Neural crest cell (in vitro differentiated cells): ENCODE results near the gene DNAJC17. TPM values are rescaled to one million over a fixed set of nuclear protein-coding genes. Genes with fewer than 3 reads are reported as not detected.

ENCODE experiments used
- DNase-seq: peaks from one replicate; pipeline ENCODE4 v3.0.0; 2021; ENCODE audit warnings: low read depth, mixed read lengths, low spot score
- H3K27ac Mint-ChIP-seq: one replicate; pipeline ENCODE4 v1.8.0; 2021; ENCODE audit warnings: mild to moderate bottlenecking, mixed read lengths; ENCODE audit not compliant: unreplicated experiment
- H3K27me3 Mint-ChIP-seq: 2 replicates; pipeline ENCODE4 v1.8.0; 2021; ENCODE audit warnings: low read depth, mild to moderate bottlenecking, mixed read lengths
- H3K36me3 Mint-ChIP-seq: 2 replicates; pipeline ENCODE4 v1.8.0; 2021; ENCODE audit warnings: low read depth, mild to moderate bottlenecking, mixed read lengths
- H3K4me1 Mint-ChIP-seq: 2 replicates; pipeline ENCODE4 v1.8.0; 2021; ENCODE audit warnings: mixed read lengths
- H3K4me3 Mint-ChIP-seq: one replicate; pipeline ENCODE4 v1.8.0; 2021; ENCODE audit warnings: mild to moderate bottlenecking, mixed read lengths
- H3K9me3 Mint-ChIP-seq: 2 replicates; pipeline ENCODE4 v1.8.0; 2021; ENCODE audit warnings: mixed read lengths
- CTCF ChIP-seq: fragments of 200-600 bp; sonication (generic); conservative IDR thresholded peaks from 2 replicates; pipeline ENCODE4 v1.5.0; 2021; ENCODE audit warnings: antibody characterized with exemption, mild to moderate bottlenecking
- total RNA-seq: library from RNA; stranded (reverse); gene quantifications from 2 replicates; pipeline ENCODE4 v1.2.1, GENCODE V29; 2021

DNAJC17 gene
- total RNA-seq, 1 donor from 2014 or later = 39.3 TPM

DNA sequence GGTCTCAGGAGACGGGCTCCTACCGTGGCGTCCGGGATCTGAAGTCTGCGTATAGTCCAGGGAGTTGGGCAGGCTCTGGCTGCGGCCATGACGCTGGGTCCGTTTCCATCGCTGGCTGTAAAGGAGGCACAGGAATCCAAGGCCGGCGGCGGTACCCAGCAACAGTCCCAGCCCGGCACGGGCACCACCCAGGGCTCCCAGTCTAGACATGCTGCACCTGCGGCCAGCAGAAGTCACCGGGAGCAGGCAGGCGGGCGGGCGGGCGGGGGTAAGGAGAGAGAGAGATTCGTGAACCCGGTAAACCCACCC, 52.7 kb downstream of the DNAJC17 start:
- TF ChIP-seq CTCF = no peak
- H3K4me1 Mint-ChIP-seq = peaks cover 26% of the 10 kb centered on the region
- no peak for DNase-seq
- peak overlapping the region; percentile 93 for H3K4me3 Mint-ChIP-seq
- H3K9me3 Mint-ChIP-seq = no peaks in the 10 kb centered on the region
- peaks cover 2% of the 10 kb centered on the region for H3K36me3 Mint-ChIP-seq
- H3K27ac Mint-ChIP-seq = no peak overlapping the region
- no peaks in the 10 kb centered on the region for H3K27me3 Mint-ChIP-seq

- Mint-ChIP-seq H3K4me1 (peaks cover 29% of the 10 kb centered on the region), H3K27ac (no peak overlapping the region), H3K36me3 (peaks cover 6% of the 10 kb centered on the region), H3K4me3 (peak overlapping the region; percentile 93), H3K27me3 (no peaks in the 10 kb centered on the region), H3K9me3 (no peaks in the 10 kb centered on the region)
- DNase-seq = no peak
- TF ChIP-seq CTCF = no peak
Measured at GRCh38 chr15:40751745-40752144, 55.5 kb downstream of the DNAJC17 start.

DNA sequence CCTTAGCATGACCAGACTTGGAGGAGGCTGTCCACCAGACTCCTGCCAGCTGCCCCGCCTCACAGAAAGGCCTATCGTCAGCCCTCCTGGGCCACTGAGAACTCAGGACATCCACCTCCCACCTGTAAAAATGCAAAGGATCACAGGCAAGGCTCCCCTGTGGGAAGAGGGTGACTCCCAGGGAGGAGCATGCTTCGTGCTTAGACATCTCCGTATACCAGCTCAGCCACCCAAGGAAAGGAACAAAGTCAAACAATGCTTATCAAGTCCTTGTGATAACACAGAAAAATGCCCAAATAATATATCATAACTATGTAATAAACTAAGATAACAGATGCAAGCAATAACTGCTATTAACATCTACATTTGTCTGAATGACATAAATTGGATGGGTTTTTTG, 56.4 kb downstream of the DNAJC17 start:
- no peak for TF ChIP-seq CTCF
- Mint-ChIP-seq H3K27ac (no peak overlapping the region), H3K27me3 (no peaks in the 10 kb centered on the region), H3K9me3 (no peaks in the 10 kb centered on the region), H3K4me3 (no peak overlapping the region), H3K36me3 (peaks cover 6% of the 10 kb centered on the region), H3K4me1 (peaks cover 29% of the 10 kb centered on the region)
- no peak for DNase-seq

DNA sequence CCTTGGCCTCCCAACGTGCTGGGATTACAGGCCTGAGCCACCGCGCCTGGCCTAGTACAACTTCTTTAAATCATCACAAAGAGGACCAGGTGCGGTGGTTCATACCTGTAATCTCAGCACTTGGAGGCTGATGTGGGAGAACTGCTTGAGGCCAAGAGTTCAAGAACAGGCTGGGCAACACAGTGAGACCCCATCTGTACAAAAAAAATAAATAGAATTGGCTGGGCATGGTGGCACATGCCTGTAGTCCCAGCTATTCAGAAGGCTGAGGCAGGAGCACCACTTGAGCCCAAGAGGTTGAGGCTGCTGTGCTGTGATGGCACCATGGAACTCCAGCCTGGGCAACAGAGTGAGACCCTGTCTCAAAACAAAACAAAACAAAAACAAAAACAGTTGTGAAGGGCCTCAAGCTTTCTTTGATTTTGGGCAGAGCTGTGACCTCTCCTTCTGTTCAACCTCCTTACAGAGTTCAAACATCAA, 58.1 kb downstream of the DNAJC17 start:
- no peak for DNase-seq
- no peak overlapping the region for H3K27ac Mint-ChIP-seq
- peaks cover 6% of the 10 kb centered on the region for H3K36me3 Mint-ChIP-seq
- peaks cover 29% of the 10 kb centered on the region for H3K4me1 Mint-ChIP-seq
- no peaks in the 10 kb centered on the region for H3K27me3 Mint-ChIP-seq
- no peaks in the 10 kb centered on the region for H3K9me3 Mint-ChIP-seq
- no peak overlapping the region for H3K4me3 Mint-ChIP-seq
- no peak for TF ChIP-seq CTCF

DNA sequence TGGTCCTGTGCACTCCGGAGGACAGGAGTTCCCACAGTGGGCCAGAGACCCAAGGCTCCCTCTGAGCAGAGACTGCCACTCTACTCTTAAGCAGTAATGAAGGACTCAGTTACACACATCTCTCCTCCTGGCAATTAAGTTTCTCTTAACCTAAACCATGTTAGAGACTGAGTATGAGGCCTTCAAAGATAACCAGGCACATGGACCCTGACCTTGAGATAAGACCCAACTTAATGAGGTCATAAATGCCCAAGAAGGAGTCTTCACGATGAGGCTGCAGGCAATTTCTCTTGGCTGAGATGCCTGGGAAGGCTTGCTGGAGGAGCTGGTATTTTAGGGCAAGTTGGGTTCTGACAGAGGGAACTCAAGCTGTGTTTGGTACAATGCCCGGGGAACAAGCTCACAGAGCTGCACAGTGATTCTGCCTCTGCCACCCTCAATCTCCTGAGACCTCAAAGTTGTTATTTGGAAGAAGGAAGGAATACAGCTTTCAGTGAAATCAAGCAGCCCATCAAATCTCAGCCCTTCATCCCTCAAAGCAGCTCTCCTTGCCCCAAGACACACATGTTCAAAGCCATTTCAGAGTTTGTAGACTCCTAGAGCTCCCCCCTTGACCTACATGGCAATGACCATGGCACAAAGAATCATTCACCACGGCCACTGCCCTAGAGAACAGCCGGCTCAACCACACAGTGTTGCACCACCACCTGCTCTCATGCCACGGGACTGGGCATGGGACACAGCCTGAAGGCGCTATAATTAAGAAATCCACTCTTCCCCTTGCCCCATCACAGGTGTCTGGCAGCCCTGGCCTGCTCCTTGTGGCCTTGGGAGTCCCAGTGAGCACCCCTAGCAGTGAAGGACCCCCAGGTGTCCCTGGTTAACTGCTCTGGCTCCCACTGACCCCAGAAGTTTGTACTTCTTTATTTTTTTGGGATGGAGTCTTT, 59.3 kb downstream of the DNAJC17 start:
- Mint-ChIP-seq H3K27ac (no peak overlapping the region), H3K4me3 (no peak overlapping the region), H3K36me3 (peaks cover 6% of the 10 kb centered on the region), H3K4me1 (peaks cover 28% of the 10 kb centered on the region), H3K9me3 (no peaks in the 10 kb centered on the region), H3K27me3 (no peaks in the 10 kb centered on the region)
- DNase-seq = no peak
- TF ChIP-seq CTCF = no peak
